ENCODE measurements around the gene NDUFB5.
A peak's percentile ranks its signal among the peaks of the same experiment; 100 is the strongest.

The NDUFB5 gene

GRCh38 chr3:179604321-179605078, at the start of gene NDUFB5, which contains the start of gene MRPL47:
Gene NDUFB5, plus strand, starts transcription at chr3:179604794. Its CDS starts 22 bp downstream, at chr3:179604816.
Gene MRPL47, minus strand, starts transcription at chr3:179604638. Its CDS starts 14 bp downstream, at chr3:179604624.
- FAIRE-seq, result peak; percentile 90

GRCh38 chr3:179558742-179559364, 45.7 kb upstream of the NDUFB5 start:
- no peak for FAIRE-seq

- FAIRE-seq, result no peak
Observed at GRCh38 chr3:179560791-179561190, 43.8 kb upstream of the NDUFB5 start.

- peak; percentile 99 for FAIRE-seq
Observed at GRCh38 chr3:179562591-179563270, 41.9 kb upstream of the NDUFB5 start, which contains the start of gene ACTL6A. Gene ACTL6A, plus strand, starts transcription at chr3:179562926. Its CDS starts 167 bp downstream, at chr3:179563093.

GRCh38 chr3:179563271-179563783, 41.3 kb upstream of the NDUFB5 start:
- no peak for FAIRE-seq

- FAIRE-seq, result no peak
Observed at GRCh38 chr3:179565496-179565895, 39.1 kb upstream of the NDUFB5 start.

- FAIRE-seq, result no peak
Observed at GRCh38 chr3:179580992-179581391, 23.6 kb upstream of the NDUFB5 start.

GRCh38 chr3:179589143-179589542, 15.5 kb upstream of the NDUFB5 start:
- FAIRE-seq, result no peak

- no peak for FAIRE-seq
Observed at GRCh38 chr3:179590669-179591068, 13.9 kb upstream of the NDUFB5 start.

- FAIRE-seq, result no peak
Observed at GRCh38 chr3:179591313-179591712, 13.3 kb upstream of the NDUFB5 start.

- FAIRE-seq, result no peak
Observed at GRCh38 chr3:179599531-179599930, 5.1 kb upstream of the NDUFB5 start.

- FAIRE-seq, result no peak
Observed at GRCh38 chr3:179603321-179603720, 1.3 kb upstream of the NDUFB5 start.

GRCh38 chr3:179603831-179604230, 763 bp upstream of the NDUFB5 start:
- FAIRE-seq, result peak; percentile 15

GRCh38 chr3:179606534-179607085, 2.0 kb downstream of the NDUFB5 start:
- FAIRE-seq, result no peak

GRCh38 chr3:179608931-179609720, 4.5 kb downstream of the NDUFB5 start:
- FAIRE-seq, result no peak

GRCh38 chr3:179610066-179610465, 5.5 kb downstream of the NDUFB5 start:
- no peak for FAIRE-seq

GRCh38 chr3:179613807-179614206, 9.2 kb downstream of the NDUFB5 start:
- FAIRE-seq, result no peak

- no peak for FAIRE-seq
Observed at GRCh38 chr3:179615458-179616173, 11.0 kb downstream of the NDUFB5 start.

GRCh38 chr3:179622023-179622422, 17.4 kb downstream of the NDUFB5 start:
- no peak for FAIRE-seq

GRCh38 chr3:179624451-179624850, 19.9 kb downstream of the NDUFB5 start:
- FAIRE-seq, result no peak

- FAIRE-seq, result no peak
Observed at GRCh38 chr3:179630753-179631451, 26.3 kb downstream of the NDUFB5 start.
